Astrocyte (in vitro differentiated cells and primary cell): ENCODE measurements around the gene VHLL. TPM values are rescaled to one million over a fixed set of nuclear protein-coding genes. Genes with fewer than 3 reads are reported as not detected.

ENCODE experiments used
- DNase-seq: peaks from one replicate; pipeline ENCODE4 v3.0.0-alpha.2; 2010; ENCODE audit warnings: low read depth
- FAIRE-seq: peaks from 2 replicates; lab custom pipeline; 2011; peaks lifted over from hg19 to GRCh38; lab: Jason Lieb, UNC
- H2AFZ ChIP-seq: 2 replicates; pipeline ENCODE4 v1.6.0; 2012; ENCODE audit warnings: low read depth, low read length, inconsistent platforms
- H3K27ac ChIP-seq: 2 replicates; pipeline ENCODE4 v1.5.1; 2011; ENCODE audit warnings: low read depth, low read length, inconsistent platforms
- H3K27me3 ChIP-seq: 2 replicates; pipeline ENCODE4 v1.6.0; 2011; ENCODE audit warnings: low read length, inconsistent platforms; ENCODE audit not compliant: insufficient read depth
- H3K36me3 ChIP-seq: 2 replicates; pipeline ENCODE4 v1.5.1; 2011; ENCODE audit warnings: low read length, inconsistent platforms; ENCODE audit not compliant: insufficient read depth
- H3K4me1 ChIP-seq: 2 replicates; pipeline ENCODE4 v1.5.1; 2011; ENCODE audit warnings: low read length, inconsistent platforms; ENCODE audit not compliant: insufficient read depth
- H3K4me2 ChIP-seq: 2 replicates; pipeline ENCODE4 v1.6.0; 2012; ENCODE audit warnings: low read length, inconsistent platforms
- H3K4me3 ChIP-seq: 2 replicates; pipeline ENCODE4 v1.5.1; 2011; ENCODE audit warnings: low read depth, mild to moderate bottlenecking, low read length, inconsistent platforms; ENCODE audit not compliant: insufficient read depth
- H3K79me2 ChIP-seq: 2 replicates; pipeline ENCODE4 v1.6.0; 2012; ENCODE audit warnings: mild to moderate bottlenecking, low read length, inconsistent platforms; ENCODE audit not compliant: insufficient read depth
- H3K9ac ChIP-seq: 2 replicates; pipeline ENCODE4 v1.6.0; 2012; ENCODE audit warnings: mild to moderate bottlenecking, low read length, inconsistent platforms
- H3K9me3 ChIP-seq: 2 replicates; pipeline ENCODE4 v1.5.1; 2012; ENCODE audit warnings: low read depth, mild to moderate bottlenecking, low read length, inconsistent platforms; ENCODE audit not compliant: insufficient read depth
- H4K20me1 ChIP-seq: 2 replicates; pipeline ENCODE4 v1.6.0; 2012; ENCODE audit warnings: low read length, inconsistent platforms; ENCODE audit not compliant: insufficient read depth
- H3K27ac Mint-ChIP-seq: one replicate; pipeline ENCODE4 v1.8.0; 2021; ENCODE audit warnings: mild to moderate bottlenecking, mixed read lengths; ENCODE audit not compliant: unreplicated experiment
- H3K27me3 Mint-ChIP-seq: one replicate; pipeline ENCODE4 v1.8.0; 2021; ENCODE audit warnings: low read depth, mixed read lengths; ENCODE audit not compliant: unreplicated experiment
- H3K36me3 Mint-ChIP-seq: one replicate; pipeline ENCODE4 v1.8.0; 2021; ENCODE audit warnings: low read depth, mixed read lengths; ENCODE audit not compliant: unreplicated experiment
- H3K4me1 Mint-ChIP-seq: one replicate; pipeline ENCODE4 v1.8.0; 2021; ENCODE audit warnings: low read depth, mixed read lengths; ENCODE audit not compliant: unreplicated experiment
- H3K4me3 Mint-ChIP-seq: one replicate; pipeline ENCODE4 v1.8.0; 2021; ENCODE audit warnings: mild to moderate bottlenecking, moderate library complexity, mixed read lengths; ENCODE audit not compliant: unreplicated experiment
- H3K9me3 Mint-ChIP-seq: one replicate; pipeline ENCODE4 v1.8.0; 2021; ENCODE audit warnings: mild to moderate bottlenecking, mixed read lengths; ENCODE audit not compliant: unreplicated experiment
- EZH2 ChIP-seq: IDR thresholded peaks from 2 replicates; pipeline ENCODE4 v1.6.1; 2012; ENCODE audit warnings: mild to moderate bottlenecking, low read length, inconsistent platforms; ENCODE audit not compliant: insufficient read depth
- total RNA-seq: library from RNA; stranded (reverse); gene quantifications from 2 replicates; pipeline ENCODE4 v1.2.1, GENCODE V29; 2021
- TF ChIP-seq, protein P1 (sequence below): IDR thresholded peaks from 2 replicates; pipeline ENCODE4 v1.5.1; 2011; ENCODE audit warnings: low read depth, mild to moderate bottlenecking, inconsistent platforms, low read length, moderate library complexity; ENCODE audit not compliant: insufficient read depth

VHLL gene
- total RNA-seq, 1 donor from 2014 or later: 0.34 TPM

DNA sequence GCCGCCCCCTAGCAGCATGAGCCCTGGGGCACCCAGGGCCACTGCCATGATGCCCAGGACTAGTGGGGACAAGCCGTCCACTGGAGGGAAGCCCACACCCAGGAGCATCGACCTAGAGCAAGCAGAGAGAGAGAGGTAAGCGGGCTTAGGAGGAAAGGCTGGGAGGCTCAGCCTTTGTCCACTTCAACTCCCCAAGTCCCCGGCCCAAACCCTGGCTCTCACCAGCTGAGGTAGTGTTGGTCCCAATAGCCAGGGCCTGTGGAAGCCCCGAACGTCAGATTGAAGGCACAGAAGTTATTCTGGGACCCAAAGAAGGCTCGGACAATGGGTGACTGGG, 6.0 kb downstream of the VHLL start:
- Histone ChIP-seq H4K20me1 (no peaks in the 10 kb centered on the region), H3K9ac (no peak overlapping the region), H3K4me3 (no peak overlapping the region), H2AFZ (no peak overlapping the region), H3K36me3 (no peaks in the 10 kb centered on the region), H3K27me3 (no peaks in the 10 kb centered on the region), H3K79me2 (peaks cover 12% of the 10 kb centered on the region), H3K4me1 (peaks cover 10% of the 10 kb centered on the region), H3K27ac (no peak overlapping the region), H3K4me2 (no peak overlapping the region), H3K9me3 (no peaks in the 10 kb centered on the region)
- H3K36me3 Mint-ChIP-seq: peaks cover 11% of the 10 kb centered on the region
- no peaks in the 10 kb centered on the region for H3K9me3 Mint-ChIP-seq
- FAIRE-seq (no peak), DNase-seq (no peak)
- H3K4me1 Mint-ChIP-seq: no peaks in the 10 kb centered on the region
- H3K27ac Mint-ChIP-seq: no peak overlapping the region
- H3K27me3 Mint-ChIP-seq: no peaks in the 10 kb centered on the region
- no peak overlapping the region for H3K4me3 Mint-ChIP-seq
- TF ChIP-seq EZH2: no peak
- TF ChIP-seq, protein P1, sequence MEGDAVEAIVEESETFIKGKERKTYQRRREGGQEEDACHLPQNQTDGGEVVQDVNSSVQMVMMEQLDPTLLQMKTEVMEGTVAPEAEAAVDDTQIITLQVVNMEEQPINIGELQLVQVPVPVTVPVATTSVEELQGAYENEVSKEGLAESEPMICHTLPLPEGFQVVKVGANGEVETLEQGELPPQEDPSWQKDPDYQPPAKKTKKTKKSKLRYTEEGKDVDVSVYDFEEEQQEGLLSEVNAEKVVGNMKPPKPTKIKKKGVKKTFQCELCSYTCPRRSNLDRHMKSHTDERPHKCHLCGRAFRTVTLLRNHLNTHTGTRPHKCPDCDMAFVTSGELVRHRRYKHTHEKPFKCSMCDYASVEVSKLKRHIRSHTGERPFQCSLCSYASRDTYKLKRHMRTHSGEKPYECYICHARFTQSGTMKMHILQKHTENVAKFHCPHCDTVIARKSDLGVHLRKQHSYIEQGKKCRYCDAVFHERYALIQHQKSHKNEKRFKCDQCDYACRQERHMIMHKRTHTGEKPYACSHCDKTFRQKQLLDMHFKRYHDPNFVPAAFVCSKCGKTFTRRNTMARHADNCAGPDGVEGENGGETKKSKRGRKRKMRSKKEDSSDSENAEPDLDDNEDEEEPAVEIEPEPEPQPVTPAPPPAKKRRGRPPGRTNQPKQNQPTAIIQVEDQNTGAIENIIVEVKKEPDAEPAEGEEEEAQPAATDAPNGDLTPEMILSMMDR: no peak

DNA sequence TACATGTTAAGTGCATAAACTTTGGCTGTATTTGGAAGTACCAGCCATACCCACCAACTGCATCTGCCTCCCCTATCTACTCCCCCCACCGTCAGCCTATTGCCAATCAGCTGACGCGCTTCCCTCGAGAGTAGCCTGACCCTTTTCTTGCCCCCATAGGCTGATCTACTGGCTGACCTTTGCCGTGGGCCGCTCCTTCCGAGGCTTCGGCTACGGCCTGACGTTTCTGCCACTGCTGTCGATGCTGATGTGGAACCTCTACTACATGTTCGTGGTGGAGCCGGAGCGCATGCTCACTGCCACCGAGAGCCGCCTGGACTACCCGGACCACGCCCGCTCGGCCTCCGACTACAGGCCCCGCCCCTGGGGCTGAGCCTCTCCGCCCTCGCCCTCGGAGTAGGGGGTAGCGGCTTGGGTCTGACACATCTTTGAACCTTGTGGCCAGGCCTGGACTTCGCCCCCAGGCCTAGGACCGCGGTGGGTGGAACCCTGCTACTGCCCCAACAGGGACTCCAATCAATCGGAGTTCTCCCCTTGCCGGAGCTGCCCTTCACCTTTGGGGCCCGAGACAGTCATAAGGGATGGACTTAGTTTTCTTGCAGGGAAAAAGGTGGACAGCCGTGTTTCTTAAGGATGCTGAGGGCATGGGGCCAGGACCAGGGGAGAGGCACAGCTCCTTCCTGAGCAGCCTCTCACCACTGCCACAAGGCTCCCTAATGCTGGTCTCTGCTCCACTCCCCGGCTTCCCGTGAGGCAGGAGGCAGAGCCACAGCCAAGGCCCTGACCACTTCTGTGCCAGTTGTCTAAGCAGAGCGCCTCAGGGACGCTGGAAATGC, 7.7 kb downstream of the VHLL start:
- H3K36me3 ChIP-seq: no peaks in the 10 kb centered on the region
- Mint-ChIP-seq H3K27ac (peak overlapping the region; percentile 75), H3K9me3 (no peaks in the 10 kb centered on the region), H3K4me1 (no peaks in the 10 kb centered on the region), H3K36me3 (peaks cover 11% of the 10 kb centered on the region), H3K4me3 (peak overlapping the region; percentile 87), H3K27me3 (no peaks in the 10 kb centered on the region)
- peak overlapping the region; percentile 82 for H3K9ac ChIP-seq
- H3K4me1 ChIP-seq: peaks cover 10% of the 10 kb centered on the region
- peak overlapping the region; percentile 58 for H3K27ac ChIP-seq
- no peaks in the 10 kb centered on the region for H3K9me3 ChIP-seq
- H3K27me3 ChIP-seq: no peaks in the 10 kb centered on the region
- FAIRE-seq (no peak), DNase-seq (peak; percentile 67)
- peak overlapping the region; percentile 95 for H2AFZ ChIP-seq
- H3K4me2 ChIP-seq: peak overlapping the region; percentile 87
- peak overlapping the region; percentile 75 for H3K4me3 ChIP-seq
- no peak for TF ChIP-seq EZH2
- TF ChIP-seq, protein P1: no peak
- H3K79me2 ChIP-seq: peaks cover 12% of the 10 kb centered on the region
- no peaks in the 10 kb centered on the region for H4K20me1 ChIP-seq

DNA sequence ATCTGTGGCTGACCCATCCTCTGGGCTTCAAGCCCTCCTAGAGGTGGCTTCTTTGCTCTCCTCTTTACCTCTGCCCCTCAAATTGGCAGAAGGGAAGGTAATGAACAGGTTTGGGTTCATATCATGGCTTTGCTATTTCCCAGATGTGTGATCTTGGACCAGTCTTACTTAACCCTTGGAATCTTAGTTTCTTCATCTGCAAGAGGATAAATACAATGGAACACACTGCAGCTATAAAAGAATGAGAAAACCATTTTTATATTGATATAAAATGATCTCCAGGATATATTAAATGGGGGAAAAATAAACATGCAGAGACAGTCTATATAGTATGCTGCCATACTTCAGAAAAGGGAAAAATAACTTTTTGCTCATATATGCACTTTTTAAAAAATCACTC, 9.2 kb downstream of the VHLL start:
- peak overlapping the region; percentile 22 for H3K4me3 Mint-ChIP-seq
- H3K4me1 Mint-ChIP-seq: no peaks in the 10 kb centered on the region
- no peak overlapping the region for H3K4me2 ChIP-seq
- TF ChIP-seq, protein P1: no peak
- TF ChIP-seq EZH2: no peak
- no peak overlapping the region for H3K27ac ChIP-seq
- H3K9ac ChIP-seq: no peak overlapping the region
- H3K9me3 Mint-ChIP-seq: no peaks in the 10 kb centered on the region
- H3K27ac Mint-ChIP-seq: no peak overlapping the region
- no peaks in the 10 kb centered on the region for H3K9me3 ChIP-seq
- no peaks in the 10 kb centered on the region for H3K27me3 ChIP-seq
- DNase-seq (no peak), FAIRE-seq (no peak)
- peaks cover 4% of the 10 kb centered on the region for H3K4me1 ChIP-seq
- H3K36me3 ChIP-seq: no peaks in the 10 kb centered on the region
- peaks cover 6% of the 10 kb centered on the region for H3K79me2 ChIP-seq
- H3K27me3 Mint-ChIP-seq: no peaks in the 10 kb centered on the region
- H3K4me3 ChIP-seq: no peak overlapping the region
- H4K20me1 ChIP-seq: no peaks in the 10 kb centered on the region
- H3K36me3 Mint-ChIP-seq: peaks cover 11% of the 10 kb centered on the region
- no peak overlapping the region for H2AFZ ChIP-seq
